ENCODE results near the gene HSBP1. TPM values are rescaled to one million over a fixed set of nuclear protein-coding genes. Genes with fewer than 3 reads are reported as not detected.

Gene HSBP1
- total RNA-seq, 4 donors from 2014 or later, result 20.0 to 25.1 (median 21.9) TPM

GRCh38 chr16:83845263-83845662 is 37.5 kb downstream of the HSBP1 start:
- no peak for DNase-seq (ENCODE audit: low spot score)
- TF ChIP-seq CTCF (IDR thresholded peaks at IDR 0.05), result no peak
- ATAC-seq (ENCODE audit: low FRiP score), result no peak

GRCh38 chr16:83847371-83848225 is 39.8 kb downstream of the HSBP1 start:
- no peak for DNase-seq (ENCODE audit: low spot score)
- ATAC-seq (ENCODE audit: low FRiP score), result no peak
- no peak for TF ChIP-seq CTCF (IDR thresholded peaks at IDR 0.05)

- DNase-seq (ENCODE audit: low spot score) (no peak), ATAC-seq (ENCODE audit: low FRiP score) (no peak)
- no peak for TF ChIP-seq CTCF (IDR thresholded peaks at IDR 0.05)
These were observed 41.6 kb downstream of the HSBP1 start for GRCh38 chr16:83849421-83849820.

GRCh38 chr16:83850947-83851346 is 43.2 kb downstream of the HSBP1 start:
- TF ChIP-seq CTCF (IDR thresholded peaks at IDR 0.05), result no peak
- DNase-seq (ENCODE audit: low spot score) (no peak), ATAC-seq (ENCODE audit: low FRiP score) (no peak)

- no peak for TF ChIP-seq CTCF (IDR thresholded peaks at IDR 0.05)
These were observed 43.7 kb downstream of the HSBP1 start for GRCh38 chr16:83851473-83851872.

GRCh38 chr16:83852774-83853173 is 45.0 kb downstream of the HSBP1 start:
- ATAC-seq (ENCODE audit: low FRiP score) (no peak), DNase-seq (ENCODE audit: low spot score) (no peak)
- TF ChIP-seq CTCF (IDR thresholded peaks at IDR 0.05), result no peak

More at GRCh38 chr16:83851473-83851872, 43.7 kb downstream of the HSBP1 start:
- no peak for ATAC-seq (ENCODE audit: low FRiP score)
- DNase-seq (ENCODE audit: low spot score), result no peak

- no peak for TF ChIP-seq CTCF (IDR thresholded peaks at IDR 0.05)
- ATAC-seq (ENCODE audit: low FRiP score) (no peak), DNase-seq (ENCODE audit: low spot score) (no peak)
These were observed 46.1 kb downstream of the HSBP1 start for GRCh38 chr16:83853834-83854233.

All from omental fat pad (tissue), 4 donors.